SK-N-SH treated with all-trans-retinoic acid at 6 μM for 48 hours (cell line): ENCODE results near the gene KDM4B.

Experiments used
- ATAC-seq: fragments of 200-7000 bp; cut with Tn5 transposase; 3 replicates; pipeline ENCODE4 v1.9.1; 2020; ENCODE audit warnings: mild to moderate bottlenecking, moderate library complexity
- ARNTL ChIP-seq: fragments of 450-650 bp; formaldehyde crosslinking; IDR thresholded peaks from 2 replicates; pipeline ENCODE4 v1.5.0; 2020; ENCODE audit warnings: low read depth, mild to moderate bottlenecking, moderate library complexity, borderline replicate concordance
- BACH2 ChIP-seq: fragments of 250-450 bp; sonication (Bioruptor Pico); IDR thresholded peaks from 2 replicates; pipeline ENCODE4 v1.9.0; 2021; ENCODE audit warnings: mild to moderate bottlenecking, borderline replicate concordance
- ESRRG ChIP-seq: fragments of 250-450 bp; sonication (Bioruptor Pico); IDR thresholded peaks from 2 replicates; pipeline ENCODE4 v1.6.1; 2021; ENCODE audit warnings: mild to moderate bottlenecking
- OSR1 ChIP-seq: fragments of 250-450 bp; sonication (Bioruptor Pico); IDR thresholded peaks from 2 replicates; pipeline ENCODE4 v1.8.0; 2022; ENCODE audit warnings: moderate library complexity, mild to moderate bottlenecking, inconsistent platforms
- PPARA ChIP-seq: fragments of 250-450 bp; sonication (Bioruptor Pico); IDR thresholded peaks from 2 replicates; pipeline ENCODE4 v1.5.0; 2020; ENCODE audit warnings: mild to moderate bottlenecking, borderline replicate concordance
- RARB ChIP-seq: fragments of 250-450 bp; sonication (Bioruptor Pico); IDR thresholded peaks from 2 replicates; pipeline ENCODE4 v1.8.0; 2021; ENCODE audit warnings: mild to moderate bottlenecking, moderate library complexity
- TCF4 ChIP-seq: fragments of 250-450 bp; sonication (Bioruptor Pico); IDR thresholded peaks from 2 replicates; pipeline ENCODE4 v1.8.0; 2021; ENCODE audit warnings: mild to moderate bottlenecking, moderate library complexity, borderline replicate concordance
- TOX ChIP-seq: fragments of 250-450 bp; sonication (Bioruptor Pico); IDR thresholded peaks from 2 replicates; pipeline ENCODE4 v1.8.0; 2021; ENCODE audit warnings: mild to moderate bottlenecking, moderate library complexity, borderline replicate concordance
- ZC3H10 ChIP-seq: fragments of 250-450 bp; sonication (Bioruptor Pico); IDR thresholded peaks from 2 replicates; pipeline ENCODE4 v1.5.1; 2021; ENCODE audit warnings: mild to moderate bottlenecking, moderate library complexity
- ZFP3 ChIP-seq: fragments of 250-450 bp; sonication (Bioruptor Pico); IDR thresholded peaks from 2 replicates; pipeline ENCODE4 v1.5.0; 2020; ENCODE audit warnings: mild to moderate bottlenecking, moderate library complexity
- ZFP30 ChIP-seq: fragments of 450-650 bp; formaldehyde crosslinking; IDR thresholded peaks from 2 replicates; pipeline ENCODE4 v1.5.0; 2022; ENCODE audit warnings: mild to moderate bottlenecking, moderate library complexity
- ZNF70 ChIP-seq: fragments of 450-650 bp; formaldehyde crosslinking; IDR thresholded peaks from 2 replicates; pipeline ENCODE4 v1.5.0; 2020; ENCODE audit warnings: mild to moderate bottlenecking, moderate library complexity
- TF ChIP-seq, protein P1 (sequence below): fragments of 250-450 bp; sonication (Bioruptor Pico); IDR thresholded peaks from 2 replicates; pipeline ENCODE4 v1.8.0; 2021; ENCODE audit warnings: low read depth, mild to moderate bottlenecking, moderate library complexity, borderline replicate concordance
- TF ChIP-seq, protein P2 (sequence below): fragments of 250-450 bp; sonication (Bioruptor Pico); IDR thresholded peaks from 2 replicates; pipeline ENCODE4 v1.5.0; 2020; ENCODE audit warnings: mild to moderate bottlenecking, moderate library complexity
- TF ChIP-seq, protein P3 (sequence below): fragments of 250-450 bp; sonication (Bioruptor Pico); IDR thresholded peaks from 2 replicates; pipeline ENCODE4 v1.5.1; 2021; ENCODE audit warnings: mild to moderate bottlenecking, moderate library complexity
- TF ChIP-seq, protein P4 (sequence below): fragments of 250-450 bp; sonication (Bioruptor Pico); IDR thresholded peaks from 2 replicates; pipeline ENCODE4 v1.8.0; 2020; ENCODE audit warnings: mild to moderate bottlenecking, moderate library complexity, borderline replicate concordance

The KDM4B gene

GRCh38 chr19:5025027-5025426 lies 56.1 kb downstream of the KDM4B start (continued):
- no peak for TF ChIP-seq TOX (CRISPR knock-in tag)
- TF ChIP-seq ESRRG (CRISPR knock-in tag), result no peak
- TF ChIP-seq TCF4 (CRISPR knock-in tag), result no peak
- TF ChIP-seq ARNTL (CRISPR knock-in tag), result no peak
- TF ChIP-seq ZC3H10 (CRISPR knock-in tag), result no peak
- TF ChIP-seq OSR1 (CRISPR knock-in tag), result no peak
- TF ChIP-seq, protein P1, sequence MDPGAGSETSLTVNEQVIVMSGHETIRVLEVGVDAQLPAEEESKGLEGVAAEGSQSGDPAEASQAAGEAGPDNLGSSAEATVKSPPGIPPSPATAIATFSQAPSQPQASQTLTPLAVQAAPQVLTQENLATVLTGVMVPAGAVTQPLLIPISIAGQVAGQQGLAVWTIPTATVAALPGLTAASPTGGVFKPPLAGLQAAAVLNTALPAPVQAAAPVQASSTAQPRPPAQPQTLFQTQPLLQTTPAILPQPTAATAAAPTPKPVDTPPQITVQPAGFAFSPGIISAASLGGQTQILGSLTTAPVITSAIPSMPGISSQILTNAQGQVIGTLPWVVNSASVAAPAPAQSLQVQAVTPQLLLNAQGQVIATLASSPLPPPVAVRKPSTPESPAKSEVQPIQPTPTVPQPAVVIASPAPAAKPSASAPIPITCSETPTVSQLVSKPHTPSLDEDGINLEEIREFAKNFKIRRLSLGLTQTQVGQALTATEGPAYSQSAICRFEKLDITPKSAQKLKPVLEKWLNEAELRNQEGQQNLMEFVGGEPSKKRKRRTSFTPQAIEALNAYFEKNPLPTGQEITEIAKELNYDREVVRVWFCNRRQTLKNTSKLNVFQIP (CRISPR knock-in tag), result no peak
- TF ChIP-seq, protein P2, sequence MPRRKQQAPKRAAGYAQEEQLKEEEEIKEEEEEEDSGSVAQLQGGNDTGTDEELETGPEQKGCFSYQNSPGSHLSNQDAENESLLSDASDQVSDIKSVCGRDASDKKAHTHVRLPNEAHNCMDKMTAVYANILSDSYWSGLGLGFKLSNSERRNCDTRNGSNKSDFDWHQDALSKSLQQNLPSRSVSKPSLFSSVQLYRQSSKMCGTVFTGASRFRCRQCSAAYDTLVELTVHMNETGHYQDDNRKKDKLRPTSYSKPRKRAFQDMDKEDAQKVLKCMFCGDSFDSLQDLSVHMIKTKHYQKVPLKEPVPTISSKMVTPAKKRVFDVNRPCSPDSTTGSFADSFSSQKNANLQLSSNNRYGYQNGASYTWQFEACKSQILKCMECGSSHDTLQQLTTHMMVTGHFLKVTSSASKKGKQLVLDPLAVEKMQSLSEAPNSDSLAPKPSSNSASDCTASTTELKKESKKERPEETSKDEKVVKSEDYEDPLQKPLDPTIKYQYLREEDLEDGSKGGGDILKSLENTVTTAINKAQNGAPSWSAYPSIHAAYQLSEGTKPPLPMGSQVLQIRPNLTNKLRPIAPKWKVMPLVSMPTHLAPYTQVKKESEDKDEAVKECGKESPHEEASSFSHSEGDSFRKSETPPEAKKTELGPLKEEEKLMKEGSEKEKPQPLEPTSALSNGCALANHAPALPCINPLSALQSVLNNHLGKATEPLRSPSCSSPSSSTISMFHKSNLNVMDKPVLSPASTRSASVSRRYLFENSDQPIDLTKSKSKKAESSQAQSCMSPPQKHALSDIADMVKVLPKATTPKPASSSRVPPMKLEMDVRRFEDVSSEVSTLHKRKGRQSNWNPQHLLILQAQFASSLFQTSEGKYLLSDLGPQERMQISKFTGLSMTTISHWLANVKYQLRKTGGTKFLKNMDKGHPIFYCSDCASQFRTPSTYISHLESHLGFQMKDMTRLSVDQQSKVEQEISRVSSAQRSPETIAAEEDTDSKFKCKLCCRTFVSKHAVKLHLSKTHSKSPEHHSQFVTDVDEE (CRISPR knock-in tag), result no peak
- no peak for TF ChIP-seq PPARA (CRISPR knock-in tag)
- TF ChIP-seq, all 23 proteins: peak for 0

DNA sequence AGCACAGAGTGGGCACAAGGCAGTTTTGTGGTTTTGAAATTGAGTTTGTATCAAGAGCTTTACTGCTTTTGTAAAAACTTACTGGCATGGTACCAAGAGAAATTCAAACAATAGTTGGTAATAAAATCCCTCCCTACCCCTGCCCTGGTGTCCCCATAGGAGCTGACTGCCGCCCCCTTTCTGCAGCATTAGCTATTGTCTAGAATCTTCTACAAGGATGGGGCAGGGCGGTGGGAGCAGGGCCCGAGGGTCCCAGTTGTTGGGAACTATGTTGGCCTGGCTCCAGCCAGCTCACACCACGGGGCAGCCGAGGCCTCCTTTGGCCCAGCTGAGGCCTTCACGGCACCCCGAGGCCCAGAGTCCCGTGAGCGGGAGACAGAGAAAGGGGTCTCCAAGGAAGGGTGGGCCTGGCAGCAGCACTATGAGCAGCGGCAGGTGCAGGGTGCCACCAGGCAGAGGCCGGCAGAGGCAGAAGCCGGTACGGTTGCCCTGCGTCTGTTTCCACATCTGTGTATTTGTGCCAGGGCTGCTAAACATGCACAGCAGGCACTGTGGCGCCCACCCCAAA lies 57.9 kb downstream of the KDM4B start:
- ATAC-seq, result no peak

More for the DNA sequence above, 57.9 kb downstream of the KDM4B start:
- TF ChIP-seq BACH2 (CRISPR knock-in tag), result no peak
- TF ChIP-seq, protein P2 (CRISPR knock-in tag), result no peak
- no peak for TF ChIP-seq TCF4 (CRISPR knock-in tag)
- TF ChIP-seq ZFP3, result no peak
- no peak for TF ChIP-seq ZFP30
- no peak for TF ChIP-seq ZNF70
- TF ChIP-seq ESRRG (CRISPR knock-in tag), result no peak
- TF ChIP-seq ZC3H10 (CRISPR knock-in tag), result no peak
- no peak for TF ChIP-seq OSR1 (CRISPR knock-in tag)
- no peak for TF ChIP-seq PPARA (CRISPR knock-in tag)
- TF ChIP-seq, protein P3, sequence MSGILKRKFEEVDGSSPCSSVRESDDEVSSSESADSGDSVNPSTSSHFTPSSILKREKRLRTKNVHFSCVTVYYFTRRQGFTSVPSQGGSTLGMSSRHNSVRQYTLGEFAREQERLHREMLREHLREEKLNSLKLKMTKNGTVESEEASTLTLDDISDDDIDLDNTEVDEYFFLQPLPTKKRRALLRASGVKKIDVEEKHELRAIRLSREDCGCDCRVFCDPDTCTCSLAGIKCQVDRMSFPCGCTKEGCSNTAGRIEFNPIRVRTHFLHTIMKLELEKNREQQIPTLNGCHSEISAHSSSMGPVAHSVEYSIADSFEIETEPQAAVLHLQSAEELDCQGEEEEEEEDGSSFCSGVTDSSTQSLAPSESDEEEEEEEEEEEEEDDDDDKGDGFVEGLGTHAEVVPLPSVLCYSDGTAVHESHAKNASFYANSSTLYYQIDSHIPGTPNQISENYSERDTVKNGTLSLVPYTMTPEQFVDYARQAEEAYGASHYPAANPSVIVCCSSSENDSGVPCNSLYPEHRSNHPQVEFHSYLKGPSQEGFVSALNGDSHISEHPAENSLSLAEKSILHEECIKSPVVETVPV (CRISPR knock-in tag), result no peak
- TF ChIP-seq RARB (CRISPR knock-in tag), result no peak
- TF ChIP-seq, protein P4, sequence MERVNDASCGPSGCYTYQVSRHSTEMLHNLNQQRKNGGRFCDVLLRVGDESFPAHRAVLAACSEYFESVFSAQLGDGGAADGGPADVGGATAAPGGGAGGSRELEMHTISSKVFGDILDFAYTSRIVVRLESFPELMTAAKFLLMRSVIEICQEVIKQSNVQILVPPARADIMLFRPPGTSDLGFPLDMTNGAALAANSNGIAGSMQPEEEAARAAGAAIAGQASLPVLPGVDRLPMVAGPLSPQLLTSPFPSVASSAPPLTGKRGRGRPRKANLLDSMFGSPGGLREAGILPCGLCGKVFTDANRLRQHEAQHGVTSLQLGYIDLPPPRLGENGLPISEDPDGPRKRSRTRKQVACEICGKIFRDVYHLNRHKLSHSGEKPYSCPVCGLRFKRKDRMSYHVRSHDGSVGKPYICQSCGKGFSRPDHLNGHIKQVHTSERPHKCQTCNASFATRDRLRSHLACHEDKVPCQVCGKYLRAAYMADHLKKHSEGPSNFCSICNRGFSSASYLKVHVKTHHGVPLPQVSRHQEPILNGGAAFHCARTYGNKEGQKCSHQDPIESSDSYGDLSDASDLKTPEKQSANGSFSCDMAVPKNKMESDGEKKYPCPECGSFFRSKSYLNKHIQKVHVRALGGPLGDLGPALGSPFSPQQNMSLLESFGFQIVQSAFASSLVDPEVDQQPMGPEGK (CRISPR knock-in tag), result no peak
- TF ChIP-seq, protein P1 (CRISPR knock-in tag), result no peak
